NB4 (cell line): ENCODE results near the gene CCNA2.
A peak's percentile ranks its signal among the peaks of the same experiment; 100 is the strongest.

Source experiments
- DNase-seq: peaks from one replicate; pipeline ENCODE4 v3.0.0; 2010; ENCODE audit warnings: low read depth
- H3K4me3 ChIP-seq: one replicate; pipeline ENCODE4 v1.5.1; 2011; ENCODE audit warnings: mild to moderate bottlenecking, low read depth, low read length, moderate library complexity
- CTCF ChIP-seq: IDR thresholded peaks from one replicate; pipeline ENCODE4 v1.5.1; 2012; ENCODE audit warnings: low read depth, low read length
- MAX ChIP-seq: IDR thresholded peaks from 2 replicates; pipeline ENCODE4 v1.6.1; 2011; ENCODE audit warnings: low read depth, low read length
- MYC ChIP-seq: IDR thresholded peaks from 2 replicates; pipeline ENCODE4 v1.6.1; 2011; ENCODE audit warnings: low read depth, low read length
- POLR2A ChIP-seq: IDR thresholded peaks from 2 replicates; pipeline ENCODE4 v1.6.1; 2011; ENCODE audit warnings: mild to moderate bottlenecking; ENCODE audit not compliant: insufficient read length; ENCODE audit errors: extremely low read depth

The CCNA2 gene

GRCh38 chr4:121824950-121825349 lies 1.3 kb upstream of the CCNA2 start:
- no peak overlapping the region for H3K4me3 ChIP-seq
- TF ChIP-seq CTCF (no peak), MAX (no peak)
- no peak for DNase-seq

GRCh38 chr4:121824171-121824527 lies 466 bp upstream of the CCNA2 start:
- no peak for DNase-seq
- TF ChIP-seq CTCF (no peak), MAX (no peak), POLR2A (no peak)
- H3K4me3 ChIP-seq = peak overlapping the region; percentile 67

- peak; percentile 31; the same call in 1 of the 2 replicates for TF ChIP-seq MAX
- 0 out of 2 replicates have a peak, but pooled peaks have one; percentile 36 for TF ChIP-seq MYC
- TF ChIP-seq CTCF = no peak
Measured at GRCh38 chr4:121822796-121823504, 733 bp downstream of the CCNA2 start.

GRCh38 chr4:121822047-121822446 lies 1.6 kb downstream of the CCNA2 start:
- H3K4me3 ChIP-seq = peak overlapping the region; percentile 98
- no peak for DNase-seq
- TF ChIP-seq POLR2A (no peak), CTCF (no peak), MYC (no peak), MAX (no peak)

More at GRCh38 chr4:121822796-121823504, 733 bp downstream of the CCNA2 start:
- peak overlapping the region; percentile 98 for H3K4me3 ChIP-seq
- peak; percentile 68 for DNase-seq

DNA sequence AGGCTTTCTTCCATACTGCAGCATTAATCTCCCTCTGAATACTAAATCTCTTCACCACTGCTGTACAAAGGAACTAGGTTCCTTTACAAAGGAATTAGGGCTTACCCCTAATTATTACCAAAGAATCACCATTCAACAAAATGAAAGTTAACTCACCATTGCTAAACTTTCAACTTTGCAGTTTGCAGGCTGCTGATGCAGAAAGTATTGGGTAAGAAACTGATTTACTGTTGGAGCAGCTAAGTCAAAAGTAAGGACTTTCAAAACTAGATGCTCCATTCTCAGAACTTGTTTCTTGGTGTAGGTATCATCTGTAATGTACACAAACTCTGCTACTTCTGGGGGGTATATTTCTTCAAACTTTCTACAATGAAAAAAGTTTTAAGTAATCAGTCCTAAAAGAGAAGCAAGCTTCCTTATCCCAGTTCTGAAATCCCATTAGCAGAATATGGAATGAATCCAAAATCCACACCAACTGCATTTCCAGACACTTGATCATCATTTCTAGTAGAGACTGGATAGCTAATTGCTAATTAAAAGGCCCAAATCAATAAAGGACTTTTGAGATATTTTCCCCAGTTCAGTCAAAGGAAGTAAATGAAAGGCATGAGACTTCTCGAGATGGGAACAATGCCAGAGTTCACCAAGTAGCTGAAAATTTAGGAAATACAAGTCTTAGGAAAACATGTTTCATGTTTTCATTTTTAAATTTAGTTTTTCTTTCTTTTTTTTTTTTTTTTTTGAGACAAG lies 4.3 kb downstream of the CCNA2 start:
- TF ChIP-seq MYC (no peak), MAX (no peak), POLR2A (no peak), CTCF (no peak)
- DNase-seq = no peak
- peak overlapping the region; percentile 6 for H3K4me3 ChIP-seq
